NCI-H524 (cell line): ENCODE results near the gene SON.
"Not testable (repeated sequence)": the region's sequence is repeated elsewhere in the genome, so short reads cannot be mapped to it uniquely, and the experiment has no call there.

ENCODE experiments used
- DNase-seq, 2 experiments: peaks; one replicate each; lab custom pipeline; 2025; lab: John Stamatoyannopoulos, UW

Gene SON

DNA sequence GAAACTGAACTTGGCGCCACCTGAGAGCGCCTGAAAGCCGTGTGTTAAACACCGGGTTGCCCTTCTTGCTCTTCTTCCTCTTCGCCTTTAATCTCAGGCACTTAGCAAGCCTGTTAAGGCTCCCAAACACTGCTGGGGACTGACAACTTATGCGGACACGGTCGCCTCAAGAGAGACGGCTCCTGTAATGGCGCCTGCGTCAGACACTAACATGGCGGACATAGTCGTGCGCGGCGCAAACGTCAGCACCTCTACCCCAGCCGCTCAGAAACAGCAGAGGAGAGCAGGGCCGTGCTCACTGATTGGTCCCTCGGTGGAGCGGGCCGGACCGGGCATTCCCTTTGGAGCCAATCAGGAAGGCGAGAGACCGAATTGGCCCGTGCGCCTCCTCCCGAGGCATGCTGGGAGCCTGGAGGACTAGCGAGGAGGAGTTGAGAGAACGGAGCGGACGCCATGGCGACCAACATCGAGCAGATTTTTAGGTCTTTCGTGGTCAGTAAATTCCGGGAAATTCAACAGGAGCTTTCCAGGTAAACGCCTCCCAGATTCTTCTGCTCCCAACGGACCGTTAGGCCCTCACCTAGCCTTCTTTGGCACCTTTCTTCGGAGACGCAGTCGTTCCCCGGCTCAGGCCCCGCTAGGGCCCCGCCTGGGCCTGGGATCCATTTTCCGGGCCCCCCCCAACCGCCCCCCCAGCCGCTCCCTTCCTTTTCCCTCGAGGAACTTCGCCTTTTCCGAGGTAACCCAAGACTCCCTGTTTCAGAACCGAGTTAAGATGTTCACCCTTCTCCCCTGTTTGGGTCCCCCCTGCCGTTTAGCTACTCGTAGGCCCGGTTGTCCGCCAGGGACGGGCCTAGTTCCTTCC is at the start of gene SON:
TSS of gene SON (plus strand) at position 399 of the 865 bp plus-strand sequence. CDS start at position 454, 55 bp downstream.
- DNase-seq = peak; percentile 99

DNA sequence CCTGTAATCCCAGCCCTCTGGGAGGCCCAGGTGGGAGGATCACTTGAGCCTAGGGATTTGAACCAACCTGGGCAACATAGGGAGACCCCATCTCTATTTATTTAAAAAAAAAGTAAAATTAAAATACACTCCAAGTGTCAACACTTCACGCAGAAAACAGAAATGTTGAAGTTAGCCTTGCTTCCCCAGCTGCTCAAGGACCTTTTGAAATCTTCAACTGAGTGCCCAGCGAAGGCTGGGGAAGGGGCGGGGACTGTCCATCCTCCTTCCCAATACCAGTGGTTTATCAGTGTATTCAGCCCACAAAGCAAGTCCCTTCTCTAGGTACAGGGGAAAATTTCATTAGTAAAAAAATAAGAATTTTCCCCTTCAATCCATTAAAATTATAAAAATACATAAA is 49.1 kb upstream of the SON start:
- no peak for DNase-seq

GRCh38 chr21:33495743-33496142 is 47.1 kb upstream of the SON start:
- peak; percentile 16 to 42 for DNase-seq

DNA sequence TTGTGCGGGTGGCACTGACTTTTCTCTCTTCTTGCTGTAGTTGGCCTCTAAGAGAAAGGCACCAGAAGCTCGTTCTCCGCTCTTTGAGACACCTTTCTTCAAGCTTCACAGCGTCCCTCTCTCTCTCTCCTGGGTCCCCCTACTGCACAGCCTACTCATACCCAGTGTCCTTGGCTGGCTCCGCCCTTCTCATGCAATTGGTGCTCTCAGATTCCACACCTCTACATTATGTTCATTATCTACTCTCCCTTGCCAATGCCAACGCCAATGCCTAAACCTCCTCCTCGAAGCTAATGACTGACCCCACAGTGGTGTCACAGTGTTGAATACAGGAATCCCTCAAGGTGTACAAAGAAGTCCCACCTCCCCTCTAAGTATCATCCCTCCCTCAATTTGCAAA is 46.5 kb upstream of the SON start:
- no peak for DNase-seq

GRCh38 chr21:33505833-33506232 is 37.0 kb upstream of the SON start:
- DNase-seq = no peak

- not testable (repeated sequence) for DNase-seq
Measured at GRCh38 chr21:33507003-33507402, 35.8 kb upstream of the SON start.

- DNase-seq = no peak
Measured at GRCh38 chr21:33510826-33511225, 32.0 kb upstream of the SON start.

- no peak for DNase-seq
Measured at GRCh38 chr21:33511639-33512038, 31.2 kb upstream of the SON start.

GRCh38 chr21:33512481-33512880 is 30.4 kb upstream of the SON start:
- no peak for DNase-seq

DNA sequence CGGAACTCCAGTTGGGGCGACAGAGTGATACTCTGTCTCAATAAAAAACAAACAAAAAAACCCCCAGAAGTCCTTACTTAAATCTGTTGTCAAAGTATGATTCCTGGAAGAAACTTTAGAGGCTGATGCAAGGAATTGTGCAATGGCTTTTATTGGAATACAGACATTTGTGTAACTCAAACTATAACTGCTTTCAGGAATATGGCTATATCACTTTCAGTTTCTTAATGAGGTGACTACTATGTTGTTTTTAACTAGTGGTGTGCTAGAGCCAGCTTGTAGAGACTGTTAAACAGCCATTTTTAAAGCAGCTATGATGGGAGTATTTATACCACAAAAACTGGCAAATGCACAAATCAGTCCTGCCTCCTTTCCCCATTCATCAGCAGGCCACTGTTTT is 28.6 kb upstream of the SON start:
- DNase-seq = no peak

DNA sequence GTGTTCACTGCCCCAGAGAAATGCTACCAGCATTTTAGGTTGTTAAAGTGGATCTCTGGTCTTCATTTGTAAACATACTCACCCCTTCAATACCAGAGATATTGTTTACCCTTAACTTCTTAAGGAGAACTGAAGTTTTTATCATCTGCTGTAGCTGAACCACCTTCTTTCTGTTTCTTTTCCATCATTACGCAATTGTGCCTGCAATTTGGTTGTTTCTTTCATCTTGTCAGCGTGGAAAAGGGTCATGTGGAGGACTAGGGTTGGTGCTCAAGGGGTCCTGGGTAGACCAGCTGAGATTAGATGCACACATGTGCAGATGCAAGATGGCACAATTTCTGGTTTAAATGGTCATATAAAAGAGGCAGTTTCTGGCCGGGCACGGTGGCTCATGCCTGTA is 23.9 kb upstream of the SON start:
- no peak for DNase-seq

DNA sequence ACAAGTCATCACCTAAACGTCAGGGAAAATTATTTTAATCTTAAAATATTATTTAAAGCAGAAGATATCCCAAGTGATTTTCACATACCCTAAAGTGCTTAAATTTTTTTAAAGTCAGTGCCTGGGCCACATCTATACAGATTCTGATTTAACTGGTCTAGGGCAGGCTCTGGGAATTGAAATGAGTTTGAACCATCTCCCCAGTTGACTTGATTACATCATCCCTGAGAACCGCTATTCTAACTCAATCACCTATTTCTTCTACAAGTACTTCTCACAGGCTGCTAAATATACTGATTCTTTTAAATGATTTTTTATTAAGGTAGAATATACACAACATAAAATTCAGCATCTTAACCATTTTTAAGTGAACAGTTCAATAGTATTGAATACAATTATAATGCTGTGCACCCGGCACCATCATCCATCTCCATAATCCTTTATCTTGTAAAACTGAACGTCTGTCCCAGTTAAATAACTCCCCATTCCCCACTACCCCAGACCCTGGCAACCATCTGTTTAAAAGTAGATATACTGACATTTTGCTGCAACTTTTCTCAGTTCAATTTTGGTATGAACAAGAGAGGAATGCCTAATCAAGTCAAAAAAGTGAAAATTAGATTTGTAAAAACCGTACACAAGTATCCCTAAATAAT is 20.4 kb upstream of the SON start:
- DNase-seq = peak in 1 of 2 experiments; percentile 36

- no peak for DNase-seq
Measured at GRCh38 chr21:33522953-33523349, 19.9 kb upstream of the SON start.

DNA sequence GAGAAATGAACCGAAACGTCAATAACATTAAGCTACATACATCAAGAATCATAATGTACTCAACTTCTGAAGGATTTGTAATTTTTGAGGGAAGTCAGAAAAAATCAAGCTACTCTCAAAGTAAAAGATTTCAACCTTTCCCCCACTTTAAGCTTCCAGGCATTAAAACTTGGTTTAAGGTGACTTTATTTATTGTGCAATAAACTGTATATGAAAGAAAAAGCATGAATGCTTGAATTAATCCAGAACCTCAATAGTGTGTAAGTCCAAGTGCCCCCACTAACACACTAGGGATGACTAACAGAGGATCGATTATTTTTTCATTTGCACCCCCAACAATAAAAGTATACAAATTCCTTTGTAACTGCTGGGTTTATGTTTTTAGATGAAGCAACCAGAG is 11.8 kb upstream of the SON start:
- no peak for DNase-seq

GRCh38 chr21:33537212-33537611 is 5.6 kb upstream of the SON start:
- DNase-seq = no peak

DNA sequence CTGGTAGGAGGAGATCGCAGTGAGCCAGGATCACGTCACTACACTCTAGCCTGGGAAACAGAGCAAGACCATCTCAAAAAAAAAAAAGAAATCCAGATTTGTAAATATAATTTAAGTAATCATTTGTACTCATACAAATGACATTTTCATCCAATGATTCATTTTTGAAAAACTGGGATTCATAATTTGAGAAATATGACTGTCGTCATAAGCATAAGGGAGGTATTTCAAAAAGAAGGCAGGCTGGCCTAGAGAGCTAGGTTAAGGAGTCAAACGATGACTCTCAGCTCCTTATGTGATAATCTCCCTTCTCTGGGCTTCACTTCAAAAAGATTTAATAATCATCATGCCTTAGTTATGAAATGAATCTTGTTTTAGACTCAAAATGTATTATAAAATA is 3.2 kb upstream of the SON start:
- no peak for DNase-seq

GRCh38 chr21:33540711-33541104 is 2.1 kb upstream of the SON start:
- no peak for DNase-seq

- peak in 1 of 2 experiments; percentile 38 for DNase-seq
Measured at GRCh38 chr21:33541105-33541711, 1.6 kb upstream of the SON start.

- DNase-seq = peak; percentile 77 to 78
Measured at GRCh38 chr21:33541756-33542639, 840 bp upstream of the SON start, which contains the start of gene GART. TSS of gene GART (minus strand) at chr21:33542117. CDS start at chr21:33539315, 2,802 bp downstream.

DNA sequence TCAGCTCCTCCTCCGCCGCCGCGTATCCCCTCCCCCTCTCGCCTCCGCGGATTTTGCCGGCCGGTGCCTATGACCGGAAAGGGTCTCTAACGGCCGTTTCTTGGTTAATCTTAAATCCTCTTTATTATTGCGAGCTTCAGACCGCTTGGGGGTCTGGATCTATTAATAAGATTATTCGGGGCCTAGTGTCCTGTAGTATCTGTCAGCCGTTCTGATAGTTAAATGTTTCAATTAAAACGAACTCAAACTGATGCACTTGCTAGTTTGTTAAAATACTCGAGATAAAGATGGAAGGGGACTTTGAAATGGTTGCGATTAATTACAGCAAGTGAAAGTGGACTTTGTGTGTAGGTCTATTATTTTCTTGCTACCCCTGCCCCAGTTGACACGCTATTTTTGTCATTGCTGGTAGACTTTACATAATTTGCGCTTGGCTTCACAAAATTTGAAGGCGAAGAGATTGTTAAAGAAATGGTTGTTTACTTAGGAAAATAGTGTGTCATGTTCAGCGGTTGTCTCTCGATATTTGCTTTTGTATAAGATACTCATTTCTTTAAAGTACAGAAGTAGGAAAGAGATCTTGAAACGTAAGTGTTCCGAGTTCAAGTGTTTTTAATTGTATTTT is 779 bp downstream of the SON start:
- peak in 1 of 2 experiments; percentile 57 for DNase-seq

GRCh38 chr21:33544451-33545195 is 1.8 kb downstream of the SON start:
- DNase-seq = no peak
